Measurements from ENCODE around the gene GAB2. TPM values are rescaled to one million over a fixed set of nuclear protein-coding genes. Genes with fewer than 3 reads are reported as not detected.

GAB2 gene
- total and polyA plus RNA-seq, 2 of the 4 experiments (the other 2 are of a cell fraction) = 3.3 to 5.9 TPM

DNA sequence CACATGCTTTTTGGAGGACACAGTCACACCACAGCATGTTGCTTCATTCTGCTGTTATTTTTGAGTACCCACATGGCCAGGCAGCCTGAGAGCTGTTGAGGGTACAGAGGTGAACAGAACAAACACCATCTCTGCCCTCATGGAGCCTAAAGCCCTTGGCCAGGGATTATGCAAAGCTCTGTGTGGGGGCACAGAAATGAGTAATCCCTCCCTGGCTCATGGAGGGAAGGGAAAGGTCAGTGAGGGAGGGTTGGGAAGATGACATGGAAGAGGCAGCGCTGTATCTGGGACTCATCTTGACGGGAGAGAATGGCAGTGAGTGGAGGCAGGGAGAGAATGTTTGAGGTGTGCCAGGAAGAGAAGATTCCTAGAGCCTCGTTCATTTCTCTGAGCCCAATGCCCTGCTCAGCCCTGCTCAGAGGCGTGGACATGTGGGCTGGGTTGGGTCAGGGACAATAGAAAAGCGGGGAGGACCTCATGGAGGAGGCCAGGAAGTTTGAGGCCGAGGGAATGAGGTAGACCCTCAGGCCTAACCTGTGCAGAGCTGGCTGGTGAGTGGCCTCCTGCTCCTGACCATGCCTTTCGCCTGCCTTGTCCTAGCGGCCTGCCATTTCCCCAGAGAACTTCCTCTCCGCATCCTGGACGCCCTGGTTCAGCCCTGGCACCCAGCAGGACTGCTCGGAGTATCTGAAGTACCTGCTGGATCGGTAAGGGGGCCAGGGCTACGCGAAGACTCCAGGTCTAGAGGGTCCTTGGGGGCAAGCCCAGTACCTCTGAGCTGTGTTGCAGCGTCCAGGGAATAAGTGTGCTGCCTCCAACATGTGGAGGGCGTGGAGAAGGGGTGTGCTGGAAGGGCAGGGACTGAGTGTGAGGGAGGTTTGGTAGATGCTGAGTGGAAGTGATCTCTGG lies 209.1 kb downstream of the GAB2 start:
- Histone ChIP-seq H2BK20ac (ENCODE audit: low read depth, low read length) (no peak overlapping the region), H4K91ac (ENCODE audit: insufficient read depth, low read depth, low read length) (no peak overlapping the region), H2BK120ac (ENCODE audit: low read depth, low read length) (no peak overlapping the region), H3K56ac (ENCODE audit: extremely low read depth, insufficient read depth, low read length) (no peak overlapping the region), H3K36me3 (ENCODE audit: control insufficient read depth, insufficient read depth, low read length) (peaks cover 40% of the 10 kb centered on the region), H3K79me1 (ENCODE audit: low read depth in 1 of 2, low read length in 2 of 2) (peaks cover 5 to 47% of the 10 kb centered on the region in 2 experiments; a peak in 2 of 4 replicates), H3K14ac (replicated peaks; ENCODE audit: low read depth, low read length) (no peak overlapping the region), H3K9me1 (ENCODE audit: insufficient read depth, low read length) (peaks cover 19% of the 10 kb centered on the region), H4K8ac (ENCODE audit: low read depth in 2 of 2, low read length in 2 of 2) (no peak overlapping the region), H2AK9ac (replicated peaks; ENCODE audit: low read depth, low read length, poor library complexity) (peak overlapping the region; percentile 56), H3K4me3 (ENCODE audit: insufficient read depth, low read depth, low read length) (no peak overlapping the region), H3K23ac (ENCODE audit: low read depth, low read length) (0 out of 2 replicates have a peak overlapping the region, but pooled peaks have one; percentile 77), H3K9me3 (ENCODE audit: control insufficient read depth, insufficient read depth, low read length) (no peaks in the 10 kb centered on the region), H2BK5ac (ENCODE audit: low read depth, low read length, poor library complexity, severe bottlenecking) (no peak overlapping the region), H3K4me2 (ENCODE audit: low read depth, low read length) (no peak overlapping the region), H3K4ac (ENCODE audit: low read depth, low read length) (no peak overlapping the region), H2AK5ac (ENCODE audit: low read depth, low read length) (no peak overlapping the region; the same call in 1 of the 2 replicates), H3K9ac (ENCODE audit: low read depth, low read length) (no peak overlapping the region), H2BK15ac (ENCODE audit: low read depth, low read length) (no peak overlapping the region), H3K4me1 (ENCODE audit: control insufficient read depth, insufficient read depth, low read length) (peaks cover 14% of the 10 kb centered on the region), H4K20me1 (ENCODE audit: insufficient read depth, low read length) (peaks cover 14% of the 10 kb centered on the region), H4K5ac (ENCODE audit: low read depth, low read length) (no peak overlapping the region), H3K27me3 (ENCODE audit: control insufficient read depth, insufficient read depth, low read length) (no peaks in the 10 kb centered on the region), H3K27ac (ENCODE audit: insufficient read depth, low read length) (no peak overlapping the region), H3K18ac (ENCODE audit: low read depth, low read length) (no peak overlapping the region), H2AFZ (replicated peaks; ENCODE audit: low read length, poor library complexity) (no peak overlapping the region)
- intact Hi-C loops (cut with micrococcal nuclease) (no loop called here), in situ Hi-C loops (cut with MboI; ENCODE audit: low sequenced_read_pairs) (no loop called here), dilution Hi-C loops (cut with HindIII; ENCODE audit: low sequenced_read_pairs, unreplicated experiment) (no loop called here)
- TF ChIP-seq RFX5 (IDR thresholded peaks at IDR 0.05; ENCODE audit: low read depth, low read length) (no peak), BHLHE40 (IDR thresholded peaks at IDR 0.05; ENCODE audit: low read depth, low read length) (no peak), RCOR1 (IDR thresholded peaks at IDR 0.05; ENCODE audit: insufficient replicate concordance, low read length) (no peak), MXI1 (IDR thresholded peaks at IDR 0.05; ENCODE audit: borderline replicate concordance, low read depth, low read length) (peak; percentile 56; the same call in 1 of the 2 replicates), NFE2L2 (IDR thresholded peaks at IDR 0.05; ENCODE audit: low read depth, low read length) (no peak), MAZ (IDR thresholded peaks at IDR 0.05; ENCODE audit: borderline replicate concordance, low read depth, low read length) (no peak), SMC3 (IDR thresholded peaks at IDR 0.05; ENCODE audit: low read depth, low read length) (no peak), CEBPB (IDR thresholded peaks at IDR 0.05; ENCODE audit: low read depth, low read length) (peak; percentile 56), CHD1 (IDR thresholded peaks at IDR 0.05; ENCODE audit: low read depth, low read length) (no peak)
- TF ChIP-seq, protein P1, sequence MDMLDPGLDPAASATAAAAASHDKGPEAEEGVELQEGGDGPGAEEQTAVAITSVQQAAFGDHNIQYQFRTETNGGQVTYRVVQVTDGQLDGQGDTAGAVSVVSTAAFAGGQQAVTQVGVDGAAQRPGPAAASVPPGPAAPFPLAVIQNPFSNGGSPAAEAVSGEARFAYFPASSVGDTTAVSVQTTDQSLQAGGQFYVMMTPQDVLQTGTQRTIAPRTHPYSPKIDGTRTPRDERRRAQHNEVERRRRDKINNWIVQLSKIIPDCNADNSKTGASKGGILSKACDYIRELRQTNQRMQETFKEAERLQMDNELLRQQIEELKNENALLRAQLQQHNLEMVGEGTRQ (IDR thresholded peaks at IDR 0.05; ENCODE audit: low read depth, low read length) = no peak
- TF ChIP-seq, protein P2, sequence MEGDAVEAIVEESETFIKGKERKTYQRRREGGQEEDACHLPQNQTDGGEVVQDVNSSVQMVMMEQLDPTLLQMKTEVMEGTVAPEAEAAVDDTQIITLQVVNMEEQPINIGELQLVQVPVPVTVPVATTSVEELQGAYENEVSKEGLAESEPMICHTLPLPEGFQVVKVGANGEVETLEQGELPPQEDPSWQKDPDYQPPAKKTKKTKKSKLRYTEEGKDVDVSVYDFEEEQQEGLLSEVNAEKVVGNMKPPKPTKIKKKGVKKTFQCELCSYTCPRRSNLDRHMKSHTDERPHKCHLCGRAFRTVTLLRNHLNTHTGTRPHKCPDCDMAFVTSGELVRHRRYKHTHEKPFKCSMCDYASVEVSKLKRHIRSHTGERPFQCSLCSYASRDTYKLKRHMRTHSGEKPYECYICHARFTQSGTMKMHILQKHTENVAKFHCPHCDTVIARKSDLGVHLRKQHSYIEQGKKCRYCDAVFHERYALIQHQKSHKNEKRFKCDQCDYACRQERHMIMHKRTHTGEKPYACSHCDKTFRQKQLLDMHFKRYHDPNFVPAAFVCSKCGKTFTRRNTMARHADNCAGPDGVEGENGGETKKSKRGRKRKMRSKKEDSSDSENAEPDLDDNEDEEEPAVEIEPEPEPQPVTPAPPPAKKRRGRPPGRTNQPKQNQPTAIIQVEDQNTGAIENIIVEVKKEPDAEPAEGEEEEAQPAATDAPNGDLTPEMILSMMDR (conservative IDR thresholded peaks at IDR 0.05; ENCODE audit: low read depth, low read length) = no peak
- CTCF ChIA-PET = no interaction called here
- DNase-seq (peak; percentile 41), ATAC-seq (ENCODE audit: low read depth) (peak; percentile 41)
- BruUV-seq (replicated peaks) = no TSS peak
- POLR2A ChIA-PET (ENCODE audit: unreplicated experiment) = no interaction called here
- 88% methylated on average over 6 of the region's 16 CpGs; no CpG with 5 or more reads in 1 of the 2 experiments for WGBS, 2 experiments (ENCODE audit: extremely low coverage in 2 of 2, insufficient read length in 1 of 2)

Data from IMR-90 (cell line).